HL-60/S4 (cell line): ENCODE measurements around the gene GABRR2.

Experiments
- in situ Hi-C: fragments of 300-500 bp; cut with MboI; formaldehyde crosslinking; loops from 2 replicates; pipeline ENCODE4 v1.14.3; 2022; ENCODE audit warnings: low sequenced_read_pairs

Gene GABRR2

DNA sequence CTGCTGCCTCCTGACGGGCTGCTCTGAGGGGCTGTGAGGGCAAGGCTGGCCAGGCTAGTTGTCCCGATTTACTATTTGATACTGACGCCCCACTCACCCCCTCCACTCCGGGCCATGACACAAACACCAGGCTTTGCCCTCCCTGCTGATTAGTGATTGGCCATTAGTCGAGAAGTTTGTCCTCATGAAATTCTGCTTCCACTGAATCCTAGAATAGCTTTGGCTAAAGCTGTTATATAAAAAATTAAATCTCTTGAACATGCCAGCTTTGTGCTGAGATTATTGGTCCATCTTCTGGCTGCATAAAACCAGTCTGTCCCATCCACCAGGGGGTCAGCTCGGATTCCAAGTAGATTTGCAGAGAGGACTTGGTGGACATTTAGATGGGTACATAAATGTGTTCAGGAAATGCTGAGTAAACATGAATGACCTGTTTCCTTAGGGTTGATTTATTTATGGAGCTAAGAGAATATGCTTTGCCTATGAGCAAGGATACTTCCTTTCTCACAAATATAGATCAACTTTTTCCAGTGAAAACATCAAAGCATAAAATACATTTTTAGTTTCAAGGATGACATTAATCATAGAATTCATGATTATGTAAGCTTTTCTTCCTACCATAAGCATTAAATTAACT lies at the start of gene GABRR2:
TSS of gene GABRR2 (minus strand) at position 51 of the 637 bp plus-strand sequence. CDS start 134 bp downstream, outside the sequence.
- in situ Hi-C loops, result no loop called here

DNA sequence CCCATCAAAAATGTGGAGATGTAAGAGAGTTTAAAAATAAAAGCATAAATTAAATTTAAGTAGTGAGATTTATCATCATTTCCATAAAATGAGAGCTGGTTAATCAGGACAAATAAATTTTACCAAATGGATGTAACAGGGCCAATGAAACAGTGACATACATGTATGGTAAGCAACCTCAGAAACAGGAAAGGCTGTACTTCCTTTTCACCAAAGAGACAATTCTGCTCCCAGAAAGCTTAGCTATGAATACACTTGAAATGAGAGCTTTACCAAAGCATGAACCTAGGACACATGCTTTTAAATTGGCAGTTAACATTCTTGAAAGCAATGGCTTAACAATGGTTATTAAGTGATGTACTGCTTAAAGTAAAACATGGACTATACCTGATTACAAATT lies 49.5 kb upstream of the GABRR2 start:
- in situ Hi-C loops, result no loop called here

DNA sequence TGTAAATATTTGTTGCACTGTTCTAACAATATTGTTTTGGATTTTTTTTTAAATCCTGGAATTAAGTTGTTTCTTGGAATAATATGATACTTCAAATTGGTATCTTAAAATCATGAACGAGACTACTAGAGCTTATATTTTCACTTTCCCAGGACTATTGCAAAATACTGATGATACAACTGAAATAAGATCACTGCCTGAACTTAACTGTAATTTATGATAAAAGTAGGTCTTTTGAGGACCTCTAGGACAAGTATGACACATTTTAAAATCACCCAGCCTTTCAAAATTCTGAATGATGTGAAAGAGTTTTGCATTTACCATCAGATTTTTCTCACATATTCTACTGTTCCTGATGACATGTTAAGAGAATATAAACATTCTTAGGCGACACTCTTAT lies 46.1 kb upstream of the GABRR2 start:
- in situ Hi-C loops, result no loop called here

- in situ Hi-C loops, result no loop called here
Observed at GRCh38 chr6:89360415-89360999, 45.4 kb upstream of the GABRR2 start.

DNA sequence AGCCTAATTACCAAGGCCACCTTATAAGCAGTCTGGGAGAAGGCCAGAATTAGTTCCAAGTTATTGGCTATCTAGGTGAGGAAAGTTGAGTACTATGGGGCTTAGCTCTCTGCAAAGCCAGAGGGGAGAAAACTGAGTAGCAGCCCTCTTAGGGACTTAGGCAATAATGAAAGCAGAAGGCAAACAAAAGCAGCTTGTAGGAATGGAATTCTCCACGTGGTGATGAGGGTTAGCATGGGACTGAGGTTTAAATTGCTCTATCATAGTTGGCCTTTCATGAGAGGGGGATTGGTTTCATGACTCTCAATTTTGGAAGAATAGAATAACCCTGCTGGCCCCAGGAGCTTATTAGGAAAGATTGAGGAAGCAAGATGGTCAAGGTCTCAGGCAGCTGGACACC lies 44.5 kb upstream of the GABRR2 start:
- in situ Hi-C loops, result no loop called here

GRCh38 chr6:89357390-89357789 lies 42.3 kb upstream of the GABRR2 start:
- in situ Hi-C loops, result no loop called here

- in situ Hi-C loops, result no loop called here
Observed at GRCh38 chr6:89356642-89357170, 41.6 kb upstream of the GABRR2 start.

DNA sequence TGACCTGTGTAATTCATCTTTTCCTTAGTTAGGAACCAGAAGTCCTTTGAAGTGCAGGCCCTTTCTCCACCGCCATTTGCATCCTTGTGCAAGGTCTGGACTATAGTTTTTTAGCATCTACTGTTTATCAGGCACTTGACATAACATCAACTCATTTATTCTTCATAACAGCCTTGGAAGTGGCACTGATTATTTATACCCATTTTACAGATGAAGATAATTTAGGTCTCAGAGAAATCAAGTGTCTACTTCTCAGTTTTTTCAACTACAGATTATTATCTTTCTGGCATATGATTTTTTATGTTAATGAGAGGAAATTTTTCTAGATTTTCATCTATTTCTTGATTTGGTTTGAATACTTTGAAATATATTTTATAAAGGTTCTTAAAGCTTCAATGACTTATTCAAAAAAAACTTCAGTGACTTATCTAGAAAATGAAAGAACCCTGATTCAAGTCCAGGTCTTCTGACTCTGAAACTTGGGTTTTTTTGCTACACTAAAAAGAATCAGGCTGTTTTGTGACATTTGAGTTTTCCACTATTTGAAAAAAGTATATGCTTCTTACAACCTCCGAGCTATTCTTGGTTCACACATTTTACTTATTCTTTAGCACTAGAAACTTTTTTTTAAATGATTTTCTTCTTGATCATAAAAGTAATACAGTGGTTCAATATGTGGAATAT lies 40.6 kb upstream of the GABRR2 start:
- in situ Hi-C loops, result no loop called here

GRCh38 chr6:89353702-89354392 lies 38.7 kb upstream of the GABRR2 start:
- in situ Hi-C loops, result no loop called here

- in situ Hi-C loops, result no loop called here
Observed at GRCh38 chr6:89353118-89353556, 38.0 kb upstream of the GABRR2 start.

- in situ Hi-C loops, result no loop called here
Observed at GRCh38 chr6:89352278-89353117, 37.4 kb upstream of the GABRR2 start, which contains the start of gene UBE2J1. TSS of gene UBE2J1 (minus strand) at chr6:89352722. CDS start at chr6:89352569, 153 bp downstream.

DNA sequence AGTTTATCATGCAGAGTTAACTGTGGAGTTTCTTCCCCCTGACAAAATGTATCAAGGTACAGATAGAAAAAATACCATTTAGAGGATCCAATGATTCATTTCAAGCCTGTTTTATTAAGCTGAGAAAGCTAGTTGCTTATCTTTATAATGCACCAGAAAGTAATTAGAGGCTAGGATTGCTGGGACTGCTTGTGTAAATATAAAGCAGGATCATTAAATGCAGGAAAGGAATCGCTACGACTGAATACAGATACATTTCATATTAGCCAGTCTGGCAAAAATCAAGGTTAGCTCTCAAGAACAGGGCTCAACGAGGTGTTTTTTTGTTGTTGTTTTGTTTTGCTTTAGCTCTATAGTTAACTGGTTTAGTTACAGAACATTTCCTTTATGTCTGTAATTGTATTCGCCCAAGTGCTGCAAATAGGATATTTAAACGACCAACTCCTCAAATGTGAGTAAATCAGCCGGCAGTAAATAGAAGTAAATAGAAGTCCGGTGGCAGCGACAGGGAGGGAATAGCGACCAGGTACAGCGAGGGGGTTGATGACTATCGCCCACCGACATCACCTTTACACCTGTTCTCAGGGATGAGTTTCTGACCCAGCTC lies 36.7 kb upstream of the GABRR2 start:
- in situ Hi-C loops, result no loop called here

- in situ Hi-C loops, result no loop called here
Observed at GRCh38 chr6:89350281-89350966, 35.3 kb upstream of the GABRR2 start.

GRCh38 chr6:89348372-89348771 lies 33.3 kb upstream of the GABRR2 start:
- in situ Hi-C loops, result no loop called here

GRCh38 chr6:89347825-89348224 lies 32.7 kb upstream of the GABRR2 start:
- in situ Hi-C loops, result no loop called here

GRCh38 chr6:89346433-89346832 lies 31.3 kb upstream of the GABRR2 start:
- in situ Hi-C loops, result no loop called here

- in situ Hi-C loops, result no loop called here
Observed at GRCh38 chr6:89339565-89339964, 24.5 kb upstream of the GABRR2 start.

- in situ Hi-C loops, result no loop called here
Observed at GRCh38 chr6:89335164-89335563, 20.1 kb upstream of the GABRR2 start.

GRCh38 chr6:89330910-89331309 lies 15.8 kb upstream of the GABRR2 start:
- in situ Hi-C loops, result no loop called here
